Measurements from ENCODE around the gene CCL21.

Gene CCL21

DNA sequence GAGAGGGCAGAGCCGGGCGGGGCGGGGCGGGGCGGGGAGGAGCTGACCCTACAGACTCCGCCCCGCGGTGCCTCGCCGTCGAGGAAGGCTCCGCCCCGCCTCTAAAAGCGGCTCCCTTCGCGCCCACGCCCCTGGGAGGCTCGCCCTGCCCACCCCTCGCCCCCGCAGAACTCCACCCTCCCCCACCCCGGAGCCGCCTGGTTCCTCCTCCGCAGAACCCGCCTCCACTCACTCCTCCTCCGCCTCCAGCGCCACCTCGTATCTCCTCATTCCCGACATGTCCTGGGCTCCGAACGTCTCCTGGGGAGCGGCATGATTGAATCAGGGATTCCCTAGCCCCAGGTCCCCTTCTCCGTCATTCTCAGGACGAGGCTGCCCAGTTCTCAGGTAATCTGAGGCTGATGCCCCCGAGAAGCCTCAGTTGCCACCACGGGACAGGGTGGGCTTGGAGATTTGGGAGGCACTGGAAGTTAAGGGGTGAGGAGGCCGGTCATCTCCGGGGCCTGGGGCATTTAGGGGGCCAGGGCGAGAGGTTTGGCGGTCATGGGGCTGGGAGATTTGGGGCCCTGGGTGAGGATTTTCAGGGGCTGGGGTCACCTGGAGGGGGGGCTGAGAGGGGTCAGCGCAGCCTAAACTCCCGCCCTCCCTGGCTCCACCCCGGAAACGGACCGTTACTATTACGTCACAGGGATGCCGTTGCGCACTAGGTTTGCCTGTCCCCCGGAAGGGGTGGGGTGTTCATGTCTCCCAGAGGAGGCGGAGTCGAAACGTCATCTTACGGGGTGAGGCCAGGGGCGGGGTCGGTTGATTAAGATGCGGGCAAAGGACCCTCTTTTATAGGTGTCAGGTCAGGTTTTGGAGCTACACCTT is 44.3 kb downstream of the CCL21 start:
- DNase-seq: peak; percentile 69

DNA sequence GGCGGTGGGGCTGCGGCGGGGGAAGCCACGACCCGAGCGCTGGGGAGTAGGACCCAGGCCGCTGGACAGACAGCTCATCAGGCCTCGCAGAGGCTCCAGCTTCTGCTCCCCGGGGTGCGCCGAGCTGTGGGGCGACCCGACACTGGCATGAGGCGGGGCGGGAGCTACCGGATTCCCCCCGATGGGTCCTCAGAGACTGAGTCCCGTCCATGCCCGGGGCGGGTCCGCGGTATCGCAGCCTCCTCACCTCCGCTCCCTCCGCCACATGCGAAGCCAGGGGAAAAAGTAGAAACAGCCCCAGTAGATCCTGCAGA is 44.9 kb downstream of the CCL21 start:
- no peak for DNase-seq

DNA sequence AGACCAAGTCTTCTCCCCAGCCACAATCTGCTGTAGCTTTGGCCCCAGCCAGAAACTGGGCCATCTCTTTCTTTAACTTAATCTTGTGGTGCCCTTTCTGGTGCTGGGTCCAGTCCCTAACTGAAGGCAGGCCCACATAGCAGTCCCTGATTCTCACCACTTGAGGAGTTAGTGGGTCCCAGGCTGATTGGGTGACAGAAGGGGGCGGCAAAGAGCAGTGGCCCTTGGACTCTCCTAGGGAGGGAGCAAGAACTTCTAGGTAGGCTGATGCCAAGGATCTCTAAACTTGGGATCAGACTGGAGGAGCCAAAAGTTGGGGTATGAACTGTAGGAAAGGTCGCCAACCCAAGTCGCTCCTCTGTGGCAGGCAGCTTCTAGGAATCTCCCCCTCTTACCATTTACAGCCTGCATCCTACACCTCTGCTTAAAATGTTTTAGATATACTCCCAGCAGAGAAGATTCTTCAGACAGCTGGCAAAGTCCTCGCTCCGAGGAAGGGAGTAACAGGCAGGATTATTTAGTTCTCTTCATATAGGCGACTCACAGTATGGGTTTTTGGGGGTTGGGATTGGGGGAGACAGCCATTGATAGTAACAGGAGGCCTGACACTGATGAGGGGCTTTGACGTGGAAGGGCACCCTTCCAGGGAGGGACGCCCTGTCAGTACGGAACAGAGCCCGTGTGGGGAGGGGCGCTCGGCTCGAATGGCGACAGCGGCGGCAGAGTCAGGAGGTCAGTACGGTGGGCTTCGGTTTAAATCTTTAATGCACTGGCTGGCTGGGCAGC is 45.5 kb downstream of the CCL21 start:
- DNase-seq: no peak

DNA sequence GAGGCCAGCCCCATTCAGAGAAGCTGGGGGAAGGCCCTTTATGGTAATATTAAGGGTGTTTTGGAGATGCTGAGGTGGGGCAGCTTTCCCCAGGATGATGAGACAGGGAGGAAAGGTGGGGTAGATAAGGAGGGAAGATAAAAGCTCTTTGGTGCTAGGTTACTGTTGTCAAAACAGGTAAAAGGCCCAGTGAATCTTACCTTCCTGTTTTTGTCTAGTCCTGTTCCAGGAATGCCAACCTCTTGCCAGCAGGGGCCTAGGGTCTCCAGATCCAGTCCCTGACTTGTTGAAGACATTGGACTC is 46.7 kb downstream of the CCL21 start:
- no peak for DNase-seq

DNA sequence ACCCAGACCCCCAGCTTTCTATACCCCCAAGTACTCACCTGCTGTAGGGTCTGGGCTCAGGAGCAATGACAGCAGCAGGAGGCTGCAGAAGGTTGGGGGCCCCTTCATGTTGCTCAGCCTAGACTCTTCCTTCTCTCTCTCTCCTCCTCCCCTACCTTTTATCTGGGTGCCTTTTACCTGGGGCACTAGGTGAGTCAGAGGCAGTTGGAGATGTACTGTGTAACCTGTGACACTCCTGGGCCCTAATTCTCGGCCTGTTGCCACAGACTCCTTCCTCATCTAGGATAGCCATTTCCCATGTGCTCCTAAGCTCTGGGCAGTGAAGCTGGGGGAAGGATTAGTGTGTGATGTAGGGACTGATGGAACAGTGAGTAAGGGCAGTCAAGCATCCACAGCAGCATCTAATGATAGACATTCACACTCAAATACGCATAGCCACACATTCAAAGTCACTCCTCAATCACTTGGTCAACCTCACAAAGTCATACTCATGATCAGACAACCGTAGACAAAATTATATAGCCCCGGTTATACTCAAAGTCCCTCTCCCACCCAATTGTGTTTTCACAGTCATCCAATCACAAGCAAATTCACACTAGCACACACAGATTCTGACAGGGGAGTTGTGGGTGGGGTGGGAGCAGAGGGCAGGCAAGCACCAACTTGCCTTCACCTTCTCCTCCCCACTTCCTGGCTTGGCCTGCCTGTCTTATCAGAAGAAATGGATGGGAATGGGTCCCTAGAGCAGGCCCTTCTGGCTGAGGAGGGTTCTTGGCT is 47.2 kb downstream of the CCL21 start, which contains the start of gene CCL27:
TSS of gene CCL27 (minus strand) at position 132 of the 777 bp plus-strand sequence. CDS start at position 108, 24 bp downstream.
- no peak for DNase-seq

DNA sequence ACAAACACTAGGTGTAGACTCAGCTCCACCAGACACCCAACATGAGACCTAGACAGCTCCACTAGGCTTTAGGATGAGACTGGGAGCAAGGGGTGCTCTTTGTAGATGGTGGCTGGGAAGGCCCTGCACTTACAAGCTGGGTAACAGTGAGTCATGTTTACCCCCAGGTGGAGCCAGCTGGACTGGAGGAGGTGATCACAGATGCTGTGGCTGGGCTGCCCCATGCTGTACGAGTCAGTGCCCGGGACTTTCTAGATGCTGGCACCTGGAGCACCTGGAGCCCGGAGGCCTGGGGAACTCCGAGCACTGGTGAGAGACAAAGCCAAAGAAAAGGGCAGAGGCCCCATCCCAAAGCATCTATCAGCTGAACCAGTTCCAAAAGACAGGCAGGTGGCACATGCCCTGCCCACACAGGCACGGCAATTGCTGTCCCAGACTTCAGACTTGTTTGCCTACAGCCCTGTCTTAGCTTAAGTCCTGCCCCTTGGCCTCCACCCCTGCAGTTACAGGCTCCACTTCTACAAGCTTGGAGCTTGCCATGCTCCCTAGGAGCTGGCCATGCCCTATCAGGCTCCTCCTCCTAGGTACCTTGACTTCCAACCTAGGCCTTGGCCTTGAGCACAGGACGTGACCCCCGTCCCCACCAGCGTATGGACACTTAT is 50.2 kb downstream of the CCL21 start:
- no peak for DNase-seq
